Activated CD4-positive, alpha-beta T cell treated with anti-CD3 and anti-CD28 coated beads, Interleukin-2, amount 10 ng/mL, durations not matched to agents 24 days and 14 days (primary cell): Measurements from ENCODE around the gene EXD2. TPM values are rescaled to one million over a fixed set of nuclear protein-coding genes. Genes with fewer than 3 reads are reported as not detected.
"Not testable (repeated sequence)": the region's sequence is repeated elsewhere in the genome, so short reads cannot be mapped to it uniquely, and the experiment has no call there.

ENCODE experiments used
- DNase-seq: peaks from one replicate; pipeline ENCODE4 v3.0.0; 2022
- H3K27ac Mint-ChIP-seq: one replicate; pipeline ENCODE4 v1.8.0; 2022; ENCODE audit warnings: mild to moderate bottlenecking, mixed read lengths
- H3K27me3 Mint-ChIP-seq: one replicate; pipeline ENCODE4 v1.8.0; 2022; ENCODE audit warnings: mixed read lengths
- H3K36me3 Mint-ChIP-seq: one replicate; pipeline ENCODE4 v1.8.0; 2022; ENCODE audit warnings: low read depth, mild to moderate bottlenecking, mixed read lengths
- H3K4me1 Mint-ChIP-seq: one replicate; pipeline ENCODE4 v1.8.0; 2021; ENCODE audit warnings: mixed read lengths
- H3K4me3 Mint-ChIP-seq: one replicate; pipeline ENCODE4 v1.8.0; 2022; ENCODE audit warnings: mild to moderate bottlenecking, moderate library complexity, mixed read lengths
- H3K9me3 Mint-ChIP-seq: one replicate; pipeline ENCODE4 v1.8.0; 2021; ENCODE audit warnings: mixed read lengths
- intact Hi-C: fragments of 100-400 bp; cut with micrococcal nuclease; formaldehyde crosslinking; loops from one replicate; pipeline ENCODE4 v1.15.1; 2023
- total RNA-seq: library from RNA; stranded (reverse); gene quantifications from 2 replicates; pipeline ENCODE4 v1.2.3, GENCODE V29; 2022

Gene EXD2
- total RNA-seq, 1 donor from 2014 or later = 6.3 TPM

DNA sequence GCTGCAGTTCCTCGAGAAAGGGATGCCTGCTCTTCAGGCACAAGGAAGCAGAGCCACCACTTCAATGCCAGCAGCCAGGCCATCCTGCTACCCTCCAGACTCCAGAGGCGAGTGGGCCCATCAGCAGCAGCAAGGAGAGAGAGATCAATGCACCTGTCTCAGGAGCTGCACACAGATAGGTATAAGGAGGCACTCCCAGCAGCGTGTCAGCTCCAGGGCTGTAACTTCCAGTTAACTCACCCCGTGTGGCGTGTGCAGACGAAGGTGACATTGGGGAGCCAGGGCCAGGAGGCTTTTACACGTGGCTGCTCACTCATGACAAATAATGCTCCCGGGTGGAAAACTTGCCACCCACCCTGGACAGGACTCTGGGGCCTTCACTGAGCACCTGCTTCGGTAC is 92.9 kb downstream of the EXD2 start:
- Mint-ChIP-seq H3K36me3 (no peaks in the 10 kb centered on the region), H3K4me1 (no peaks in the 10 kb centered on the region), H3K27me3 (peaks cover 6% of the 10 kb centered on the region), H3K9me3 (no peaks in the 10 kb centered on the region), H3K27ac (no peak overlapping the region), H3K4me3 (no peak overlapping the region)
- DNase-seq = no peak
- intact Hi-C loops = no loop called here

DNA sequence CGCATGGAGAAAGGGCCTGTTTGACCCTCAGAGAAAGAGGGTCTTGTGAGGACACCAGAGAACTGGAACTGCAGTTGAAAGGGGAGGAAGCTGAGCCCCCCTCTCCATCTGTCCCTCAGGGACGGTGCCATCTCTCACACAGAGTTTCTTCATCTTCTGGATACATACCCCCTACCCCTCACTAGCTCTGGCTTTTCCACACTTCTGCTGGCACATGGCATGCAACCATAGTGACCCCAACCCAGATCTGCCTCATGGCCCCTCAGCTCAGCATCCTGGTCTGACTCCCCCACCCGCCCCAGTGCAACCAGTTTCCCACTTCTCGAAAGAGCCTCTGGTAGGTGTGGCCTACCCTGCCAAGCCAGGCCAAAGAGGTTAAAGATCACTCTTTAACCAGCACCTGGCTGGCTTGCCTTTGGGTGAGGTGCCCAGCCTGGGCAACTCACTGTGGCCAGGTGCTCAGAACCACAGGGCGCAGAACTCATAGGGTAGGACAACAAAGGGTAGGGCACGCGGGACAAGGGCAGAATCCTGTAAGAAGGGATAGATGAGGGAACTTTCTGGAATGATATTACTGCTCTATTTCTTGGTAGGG is 94.5 kb downstream of the EXD2 start:
- Mint-ChIP-seq H3K4me1 (no peaks in the 10 kb centered on the region), H3K36me3 (no peaks in the 10 kb centered on the region), H3K27ac (no peak overlapping the region), H3K27me3 (peaks cover 2% of the 10 kb centered on the region), H3K4me3 (no peak overlapping the region), H3K9me3 (no peaks in the 10 kb centered on the region)
- intact Hi-C loops = no loop called here
- no peak for DNase-seq

GRCh38 chr14:69287098-69288010 is 96.1 kb downstream of the EXD2 start:
- intact Hi-C loops = no loop called here
- Mint-ChIP-seq H3K36me3 (no peaks in the 10 kb centered on the region), H3K27ac (no peak overlapping the region), H3K4me3 (no peak overlapping the region), H3K4me1 (no peaks in the 10 kb centered on the region), H3K27me3 (peaks cover 2% of the 10 kb centered on the region), H3K9me3 (no peaks in the 10 kb centered on the region)
- DNase-seq = no peak

DNA sequence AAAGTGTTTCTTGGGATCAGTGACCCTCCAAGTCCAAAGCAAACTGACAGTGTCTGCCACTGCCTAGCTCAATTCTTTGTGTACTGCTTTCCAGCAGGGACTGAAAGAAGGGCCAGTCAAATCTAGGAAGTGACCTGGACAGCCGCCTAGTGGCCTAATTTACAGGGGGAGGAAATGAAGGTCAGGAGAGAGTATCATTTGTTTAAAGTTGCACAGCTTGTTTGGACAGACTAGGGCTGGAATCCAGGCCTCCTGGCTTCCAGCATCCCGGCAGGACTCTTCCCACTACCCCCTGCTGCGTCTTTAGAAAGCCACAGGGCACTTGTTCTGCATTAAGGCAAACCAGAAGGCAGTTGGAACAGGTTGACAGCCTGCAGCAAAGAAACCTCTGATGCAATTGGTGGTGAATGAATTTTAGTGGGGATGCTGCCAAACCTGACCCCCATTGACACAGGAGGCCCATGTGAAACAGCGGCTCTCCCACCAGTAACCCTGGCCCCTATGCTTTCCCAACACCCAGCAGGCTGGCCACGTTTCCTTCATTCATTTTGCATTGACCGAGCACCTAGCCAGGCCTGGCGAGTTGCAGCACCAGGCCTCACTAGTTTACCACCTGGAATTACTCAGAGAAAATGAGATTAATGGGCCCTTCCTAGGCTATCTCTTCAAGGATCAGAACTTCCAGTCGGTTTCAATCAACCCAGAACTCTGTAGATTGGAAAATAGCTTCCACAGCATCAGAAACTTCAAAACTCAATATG is 96.9 kb downstream of the EXD2 start:
- H3K36me3 Mint-ChIP-seq = no peaks in the 10 kb centered on the region
- intact Hi-C loops = no loop called here
- H3K4me1 Mint-ChIP-seq = no peaks in the 10 kb centered on the region
- H3K27ac Mint-ChIP-seq = no peak overlapping the region
- DNase-seq = no peak
- H3K4me3 Mint-ChIP-seq = no peak overlapping the region
- no peaks in the 10 kb centered on the region for H3K9me3 Mint-ChIP-seq
- H3K27me3 Mint-ChIP-seq = peaks cover 2% of the 10 kb centered on the region

DNA sequence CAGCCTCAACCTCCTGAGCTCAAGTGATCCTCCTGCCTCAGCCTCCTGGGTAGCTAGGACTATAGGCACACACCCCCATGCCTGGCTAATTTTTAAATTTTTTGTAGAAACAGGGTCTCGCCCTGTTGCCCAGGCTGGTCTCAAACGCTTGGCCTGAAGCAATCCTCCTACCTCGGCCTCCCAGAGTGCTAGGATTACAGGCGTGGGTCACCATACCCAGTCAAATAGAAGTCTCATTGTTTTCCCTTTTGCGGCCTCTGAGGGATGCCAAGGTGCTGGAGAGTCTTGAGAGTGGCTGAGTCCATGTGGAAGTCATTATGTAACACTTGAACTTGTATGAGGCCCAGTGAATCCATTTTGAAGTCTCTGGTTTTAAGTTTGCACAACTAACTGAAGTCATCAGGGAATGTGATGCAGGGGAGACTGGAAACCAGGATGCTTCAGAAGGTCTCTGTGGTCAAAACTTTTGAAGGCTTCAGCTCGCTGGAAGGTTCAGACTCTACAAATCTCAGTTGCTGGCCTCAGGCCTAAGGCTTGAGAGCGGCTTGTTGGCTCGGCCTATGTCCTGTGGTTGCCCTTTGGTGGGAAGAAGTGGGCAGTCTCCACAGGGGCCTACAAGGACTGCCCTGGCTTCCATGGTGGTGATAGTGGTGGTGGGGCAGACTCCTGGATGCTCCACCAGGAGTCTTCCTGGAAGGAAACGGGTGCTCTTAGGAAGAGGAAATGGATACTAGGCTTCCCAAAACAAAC is 97.8 kb downstream of the EXD2 start:
- Mint-ChIP-seq H3K9me3 (no peaks in the 10 kb centered on the region), H3K36me3 (no peaks in the 10 kb centered on the region), H3K27ac (no peak overlapping the region), H3K4me3 (no peak overlapping the region), H3K4me1 (no peaks in the 10 kb centered on the region), H3K27me3 (peaks cover 2% of the 10 kb centered on the region)
- intact Hi-C loops = no loop called here
- no peak for DNase-seq

DNA sequence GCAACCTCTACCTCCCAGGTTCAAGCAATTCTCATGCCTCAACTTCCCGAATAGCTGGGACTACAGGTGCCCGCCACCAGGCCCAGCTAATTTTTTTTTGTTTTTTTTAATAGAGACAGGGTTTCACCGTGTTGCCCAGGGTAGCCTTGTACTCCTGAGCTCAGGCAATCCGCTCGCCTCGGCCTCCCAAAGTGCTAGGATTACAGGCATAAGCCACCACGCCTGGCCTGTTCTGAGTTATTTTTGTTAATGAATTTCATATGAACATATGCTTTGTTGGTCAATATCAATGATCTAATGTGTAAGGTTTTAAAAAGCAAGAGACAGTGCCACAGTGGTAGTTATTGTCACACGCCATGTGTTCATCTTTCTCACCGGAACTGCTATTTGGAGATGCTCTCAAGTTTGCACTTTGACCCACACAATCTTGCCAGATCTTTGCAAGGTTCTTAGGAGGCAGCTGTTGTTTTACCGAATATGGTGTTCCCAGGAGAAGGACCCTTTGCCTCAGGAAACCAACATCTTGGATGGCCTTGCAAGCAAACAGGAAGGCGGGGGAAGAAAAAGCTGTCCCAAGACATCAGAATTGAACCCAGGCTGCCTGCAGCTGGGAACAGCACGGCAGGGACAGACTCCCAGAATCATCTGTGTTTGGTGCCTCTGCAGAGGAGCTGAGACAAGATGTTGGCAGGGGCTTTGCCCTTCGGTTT is 98.7 kb downstream of the EXD2 start:
- Mint-ChIP-seq H3K9me3 (no peaks in the 10 kb centered on the region), H3K27ac (no peak overlapping the region), H3K4me1 (no peaks in the 10 kb centered on the region), H3K36me3 (no peaks in the 10 kb centered on the region), H3K4me3 (no peak overlapping the region), H3K27me3 (peaks cover 2% of the 10 kb centered on the region)
- intact Hi-C loops = no loop called here
- no peak for DNase-seq

DNA sequence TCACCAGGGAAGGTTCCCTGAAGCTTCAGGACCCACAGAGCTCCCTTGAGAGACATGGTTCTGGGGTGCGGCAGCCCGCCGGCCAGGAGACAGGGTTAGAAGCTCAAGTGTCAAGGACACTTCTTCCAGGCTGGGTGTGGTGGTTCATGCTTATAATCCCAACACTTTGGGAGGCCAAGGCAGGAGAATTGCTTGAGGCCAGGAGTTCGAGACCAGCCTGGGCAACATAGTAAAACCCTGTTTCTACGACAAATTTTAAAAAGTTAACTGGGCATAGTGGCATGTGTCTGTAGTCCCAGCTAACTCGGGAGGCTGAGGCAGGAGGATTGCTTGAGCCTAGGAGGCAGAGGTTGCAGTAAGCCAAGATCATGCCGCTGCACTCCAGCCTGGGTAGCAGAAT is 99.6 kb downstream of the EXD2 start:
- DNase-seq, H3K9me3 Mint-ChIP-seq, intact Hi-C loops, H3K4me1 Mint-ChIP-seq, H3K4me3 Mint-ChIP-seq, H3K27ac Mint-ChIP-seq, H3K27me3 Mint-ChIP-seq, H3K36me3 Mint-ChIP-seq: not testable (repeated sequence)

- intact Hi-C loops = no loop called here
- Mint-ChIP-seq H3K9me3 (no peaks in the 10 kb centered on the region), H3K4me1 (no peaks in the 10 kb centered on the region)
Observed at GRCh38 chr14:69291396-69291795, 100.1 kb downstream of the EXD2 start.

GRCh38 chr14:69291891-69292561 is 100.7 kb downstream of the EXD2 start:
- no peak for DNase-seq
- intact Hi-C loops = no loop called here
- H3K27ac Mint-ChIP-seq = no peak overlapping the region
- no peaks in the 10 kb centered on the region for H3K9me3 Mint-ChIP-seq
- H3K4me1 Mint-ChIP-seq = no peaks in the 10 kb centered on the region
- H3K4me3 Mint-ChIP-seq = no peak overlapping the region
- peaks cover 3% of the 10 kb centered on the region for H3K27me3 Mint-ChIP-seq
- no peaks in the 10 kb centered on the region for H3K36me3 Mint-ChIP-seq

More at GRCh38 chr14:69291396-69291795, 100.1 kb downstream of the EXD2 start:
- Mint-ChIP-seq H3K27ac (no peak overlapping the region), H3K4me3 (no peak overlapping the region), H3K27me3 (peaks cover 2% of the 10 kb centered on the region), H3K36me3 (no peaks in the 10 kb centered on the region)
- no peak for DNase-seq

Other genes with a start within 250 kb of the EXD2 start
- gene ACTN1, start 212.2 kb upstream of the EXD2 start, total RNA-seq = 44.9 and 52.6 TPM in 2 replicates
- 29.8 and 29.9 TPM in 2 replicates for gene DCAF5, start 38.4 kb upstream of the EXD2 start, total RNA-seq
- 0.05 TPM in 1 of 2 replicates, not detected in the other for gene GALNT16, start 68.7 kb downstream of the EXD2 start, total RNA-seq
- 434 and 441 TPM in 2 replicates for gene ERH, start 206.8 kb downstream of the EXD2 start, total RNA-seq
- 49.5 and 53.4 TPM in 2 replicates for gene SLC39A9, start 207.2 kb downstream of the EXD2 start, total RNA-seq